T-helper 1 cell treated with Interleukin-12 subunit alpha and Interleukin-12 subunit beta and Interleukin-4 antibody, amounts not matched to agents 30 μg/mL and 1 μg/mL, for 36 hours (primary cell): ENCODE measurements around the gene EIF4G3.

Experiments used
- H3K27ac Mint-ChIP-seq: one replicate; pipeline ENCODE4 v1.8.0; 2021; ENCODE audit warnings: mild to moderate bottlenecking, mixed read lengths
- H3K27me3 Mint-ChIP-seq: one replicate; pipeline ENCODE4 v1.8.0; 2021; ENCODE audit warnings: low read depth, mixed read lengths
- H3K36me3 Mint-ChIP-seq: one replicate; pipeline ENCODE4 v1.8.0; 2021; ENCODE audit warnings: low read depth, mixed read lengths
- H3K4me1 Mint-ChIP-seq: one replicate; pipeline ENCODE4 v1.8.0; 2021; ENCODE audit warnings: low read depth, mixed read lengths
- H3K4me3 Mint-ChIP-seq: one replicate; pipeline ENCODE4 v1.8.0; 2021; ENCODE audit warnings: mild to moderate bottlenecking, moderate library complexity, mixed read lengths
- H3K9me3 Mint-ChIP-seq: one replicate; pipeline ENCODE4 v1.8.0; 2021; ENCODE audit warnings: mixed read lengths

EIF4G3 gene

GRCh38 chr1:20900056-20900455, 276.6 kb downstream of the EIF4G3 start:
- Mint-ChIP-seq H3K4me3 (no peak overlapping the region), H3K4me1 (peaks cover 1% of the 10 kb centered on the region), H3K27me3 (no peaks in the 10 kb centered on the region), H3K9me3 (no peaks in the 10 kb centered on the region), H3K27ac (no peak overlapping the region), H3K36me3 (peaks cover 6% of the 10 kb centered on the region)

GRCh38 chr1:20899154-20899972, 277.3 kb downstream of the EIF4G3 start:
- H3K9me3 Mint-ChIP-seq: no peaks in the 10 kb centered on the region
- peaks cover 5% of the 10 kb centered on the region for H3K36me3 Mint-ChIP-seq
- H3K27me3 Mint-ChIP-seq: no peaks in the 10 kb centered on the region
- H3K4me1 Mint-ChIP-seq: peaks cover 1% of the 10 kb centered on the region
- H3K4me3 Mint-ChIP-seq: no peak overlapping the region
- no peak overlapping the region for H3K27ac Mint-ChIP-seq

- Mint-ChIP-seq H3K9me3 (no peaks in the 10 kb centered on the region), H3K27me3 (no peaks in the 10 kb centered on the region), H3K36me3 (peaks cover 8% of the 10 kb centered on the region), H3K4me1 (no peaks in the 10 kb centered on the region), H3K27ac (no peak overlapping the region), H3K4me3 (no peak overlapping the region)
Measured at GRCh38 chr1:20896826-20897225, 279.9 kb downstream of the EIF4G3 start.

- no peaks in the 10 kb centered on the region for H3K27me3 Mint-ChIP-seq
- H3K4me1 Mint-ChIP-seq: no peaks in the 10 kb centered on the region
- H3K36me3 Mint-ChIP-seq: peaks cover 8% of the 10 kb centered on the region
- no peak overlapping the region for H3K27ac Mint-ChIP-seq
- no peaks in the 10 kb centered on the region for H3K9me3 Mint-ChIP-seq
- H3K4me3 Mint-ChIP-seq: no peak overlapping the region
Measured at GRCh38 chr1:20893931-20894330, 282.8 kb downstream of the EIF4G3 start.

GRCh38 chr1:20891091-20891490, 285.6 kb downstream of the EIF4G3 start:
- no peaks in the 10 kb centered on the region for H3K4me1 Mint-ChIP-seq
- no peak overlapping the region for H3K27ac Mint-ChIP-seq
- no peak overlapping the region for H3K4me3 Mint-ChIP-seq
- peaks cover 8% of the 10 kb centered on the region for H3K36me3 Mint-ChIP-seq
- H3K9me3 Mint-ChIP-seq: no peaks in the 10 kb centered on the region
- H3K27me3 Mint-ChIP-seq: no peaks in the 10 kb centered on the region

GRCh38 chr1:20887246-20887645, 289.5 kb downstream of the EIF4G3 start:
- no peaks in the 10 kb centered on the region for H3K4me1 Mint-ChIP-seq
- no peaks in the 10 kb centered on the region for H3K9me3 Mint-ChIP-seq
- peaks cover 4% of the 10 kb centered on the region for H3K36me3 Mint-ChIP-seq
- no peak overlapping the region for H3K4me3 Mint-ChIP-seq
- H3K27me3 Mint-ChIP-seq: no peaks in the 10 kb centered on the region
- H3K27ac Mint-ChIP-seq: no peak overlapping the region

GRCh38 chr1:20885121-20885520, 291.6 kb downstream of the EIF4G3 start:
- Mint-ChIP-seq H3K4me3 (no peak overlapping the region), H3K27me3 (no peaks in the 10 kb centered on the region), H3K4me1 (no peaks in the 10 kb centered on the region), H3K27ac (no peak overlapping the region), H3K9me3 (no peaks in the 10 kb centered on the region), H3K36me3 (peaks cover 4% of the 10 kb centered on the region)

- Mint-ChIP-seq H3K4me1 (no peaks in the 10 kb centered on the region), H3K27ac (no peak overlapping the region)
Measured at GRCh38 chr1:20884513-20884912, 292.2 kb downstream of the EIF4G3 start.

GRCh38 chr1:20883766-20884165, 292.9 kb downstream of the EIF4G3 start:
- H3K27me3 Mint-ChIP-seq: no peaks in the 10 kb centered on the region
- H3K9me3 Mint-ChIP-seq: no peaks in the 10 kb centered on the region
- H3K4me1 Mint-ChIP-seq: no peaks in the 10 kb centered on the region
- H3K36me3 Mint-ChIP-seq: peaks cover 7% of the 10 kb centered on the region
- no peak overlapping the region for H3K4me3 Mint-ChIP-seq
- H3K27ac Mint-ChIP-seq: no peak overlapping the region

More at GRCh38 chr1:20884513-20884912, 292.2 kb downstream of the EIF4G3 start:
- Mint-ChIP-seq H3K4me3 (no peak overlapping the region), H3K9me3 (no peaks in the 10 kb centered on the region), H3K36me3 (peaks cover 4% of the 10 kb centered on the region), H3K27me3 (no peaks in the 10 kb centered on the region)

- no peaks in the 10 kb centered on the region for H3K4me1 Mint-ChIP-seq
- H3K9me3 Mint-ChIP-seq: no peaks in the 10 kb centered on the region
- no peaks in the 10 kb centered on the region for H3K27me3 Mint-ChIP-seq
- no peak overlapping the region for H3K4me3 Mint-ChIP-seq
- no peak overlapping the region for H3K27ac Mint-ChIP-seq
- peaks cover 12% of the 10 kb centered on the region for H3K36me3 Mint-ChIP-seq
Measured at GRCh38 chr1:20882837-20883236, 293.9 kb downstream of the EIF4G3 start.

- Mint-ChIP-seq H3K4me1 (peaks cover 2% of the 10 kb centered on the region), H3K27me3 (no peaks in the 10 kb centered on the region), H3K4me3 (no peak overlapping the region), H3K9me3 (no peaks in the 10 kb centered on the region), H3K36me3 (peaks cover 16% of the 10 kb centered on the region), H3K27ac (no peak overlapping the region)
Measured at GRCh38 chr1:20878799-20879198, 297.9 kb downstream of the EIF4G3 start.

- no peak overlapping the region for H3K4me3 Mint-ChIP-seq
- peaks cover 8% of the 10 kb centered on the region for H3K4me1 Mint-ChIP-seq
- peaks cover 14% of the 10 kb centered on the region for H3K36me3 Mint-ChIP-seq
- no peaks in the 10 kb centered on the region for H3K27me3 Mint-ChIP-seq
- H3K27ac Mint-ChIP-seq: no peak overlapping the region
- no peaks in the 10 kb centered on the region for H3K9me3 Mint-ChIP-seq
Measured at GRCh38 chr1:20875198-20875973, 301.3 kb downstream of the EIF4G3 start.

- Mint-ChIP-seq H3K36me3 (peaks cover 10% of the 10 kb centered on the region), H3K27me3 (no peaks in the 10 kb centered on the region), H3K27ac (no peak overlapping the region), H3K4me1 (peaks cover 8% of the 10 kb centered on the region), H3K9me3 (no peaks in the 10 kb centered on the region), H3K4me3 (no peak overlapping the region)
Measured at GRCh38 chr1:20873311-20873710, 303.4 kb downstream of the EIF4G3 start.

- Mint-ChIP-seq H3K4me1 (peaks cover 8% of the 10 kb centered on the region), H3K27me3 (no peaks in the 10 kb centered on the region), H3K27ac (no peak overlapping the region), H3K4me3 (no peak overlapping the region), H3K36me3 (peaks cover 8% of the 10 kb centered on the region), H3K9me3 (no peaks in the 10 kb centered on the region)
Measured at GRCh38 chr1:20871419-20871818, 305.3 kb downstream of the EIF4G3 start.

- Mint-ChIP-seq H3K36me3 (peaks cover 8% of the 10 kb centered on the region), H3K4me3 (no peak overlapping the region), H3K27ac (no peak overlapping the region), H3K27me3 (no peaks in the 10 kb centered on the region), H3K4me1 (peaks cover 7% of the 10 kb centered on the region), H3K9me3 (no peaks in the 10 kb centered on the region)
Measured at GRCh38 chr1:20870718-20871117, 306.0 kb downstream of the EIF4G3 start.
